Natural killer cell treated with Interleukin-12 subunit alpha and Interleukin-12 subunit beta and Interleukin-15 and Interleukin-18, amount 100 ng/mL, for 72 hours (primary cell): ENCODE results near the gene ADGRD2. TPM values are rescaled to one million over a fixed set of nuclear protein-coding genes. Genes with fewer than 3 reads are reported as not detected.

Source experiments
- ATAC-seq, 2 donors: fragments of 150-1000 bp; cut with Tn5 transposase in 1 of 2; sonication (Bioruptor Pico), chemical (Tn5 transposase) in 1 of 2; 2 replicates each; pipeline ENCODE4 v1.10.0; 2021
- DNase-seq: peaks from one replicate; pipeline ENCODE4 v3.0.0; 2022; ENCODE audit warnings: low spot score
- H3K27ac Mint-ChIP-seq, 2 donors: 1 replicate in 1 of 2; 2 replicates in 1 of 2; pipeline ENCODE4 v1.8.0; 2022; ENCODE audit warnings: mixed read lengths in 2 of 2, mild to moderate bottlenecking in 1 of 2, moderate library complexity in 1 of 2
- H3K27me3 Mint-ChIP-seq, 2 donors: 1 replicate in 1 of 2; 2 replicates in 1 of 2; pipeline ENCODE4 v1.8.0; 2022; ENCODE audit warnings: mixed read lengths in 2 of 2
- H3K36me3 Mint-ChIP-seq: one replicate; pipeline ENCODE4 v1.8.0; 2022; ENCODE audit warnings: mixed read lengths
- H3K4me1 Mint-ChIP-seq, 2 donors: 1 replicate in 1 of 2; 2 replicates in 1 of 2; pipeline ENCODE4 v1.8.0; 2022; ENCODE audit warnings: low read depth in 2 of 2, mixed read lengths in 2 of 2, mild to moderate bottlenecking in 1 of 2
- H3K4me3 Mint-ChIP-seq: one replicate; pipeline ENCODE4 v1.8.0; 2022; ENCODE audit warnings: mixed read lengths
- H3K9me3 Mint-ChIP-seq: 2 replicates; pipeline ENCODE4 v1.8.0; 2022; ENCODE audit warnings: mixed read lengths
- total RNA-seq, 2 donors: library from RNA; stranded (reverse); gene quantifications; one replicate each; pipeline ENCODE4 v1.2.3, GENCODE V29; 2022

Gene ADGRD2
- total RNA-seq, 2 donors from 2014 or later: not detected

- DNase-seq (no peak), ATAC-seq (no peak)
- Mint-ChIP-seq H3K9me3 (no peaks in the 10 kb centered on the region), H3K4me3 (no peak overlapping the region), H3K27ac (no peak overlapping the region), H3K36me3 (no peaks in the 10 kb centered on the region), H3K4me1 (no peaks in the 10 kb centered on the region), H3K27me3 (peaks cover 17 to 19% of the 10 kb centered on the region in 2 donors)
Observed at GRCh38 chr9:124442379-124442778, 7.9 kb upstream of the ADGRD2 start.

GRCh38 chr9:124442826-124443225, 7.4 kb upstream of the ADGRD2 start:
- Mint-ChIP-seq H3K4me1 (no peaks in the 10 kb centered on the region), H3K36me3 (no peaks in the 10 kb centered on the region), H3K9me3 (no peaks in the 10 kb centered on the region), H3K27me3 (peaks cover 17 to 19% of the 10 kb centered on the region in 2 donors), H3K4me3 (no peak overlapping the region), H3K27ac (no peak overlapping the region)
- no peak for ATAC-seq
- DNase-seq: no peak

GRCh38 chr9:124443625-124444024, 6.6 kb upstream of the ADGRD2 start:
- Mint-ChIP-seq H3K27me3 (peaks cover 19 to 22% of the 10 kb centered on the region in 2 donors), H3K4me3 (no peak overlapping the region), H3K27ac (no peak overlapping the region), H3K4me1 (no peaks in the 10 kb centered on the region), H3K36me3 (no peaks in the 10 kb centered on the region), H3K9me3 (no peaks in the 10 kb centered on the region)
- ATAC-seq (no peak), DNase-seq (no peak)

- no peaks in the 10 kb centered on the region for H3K9me3 Mint-ChIP-seq
- peaks cover 19 to 23% of the 10 kb centered on the region in 2 donors for H3K27me3 Mint-ChIP-seq
- ATAC-seq: no peak
- DNase-seq: no peak
- H3K4me3 Mint-ChIP-seq: no peak overlapping the region
- H3K27ac Mint-ChIP-seq: no peak overlapping the region
- no peaks in the 10 kb centered on the region for H3K36me3 Mint-ChIP-seq
- H3K4me1 Mint-ChIP-seq: no peaks in the 10 kb centered on the region
Observed at GRCh38 chr9:124444166-124444565, 6.1 kb upstream of the ADGRD2 start.

- Mint-ChIP-seq H3K4me1 (no peaks in the 10 kb centered on the region), H3K27ac (no peak overlapping the region), H3K36me3 (no peaks in the 10 kb centered on the region), H3K4me3 (no peak overlapping the region), H3K27me3 (peaks cover 0 to 15% of the 10 kb centered on the region in 2 donors), H3K9me3 (no peaks in the 10 kb centered on the region)
- DNase-seq (no peak), ATAC-seq (no peak)
Observed at GRCh38 chr9:124447297-124447661, 3.0 kb upstream of the ADGRD2 start.

- Mint-ChIP-seq H3K4me1 (no peaks in the 10 kb centered on the region), H3K9me3 (no peaks in the 10 kb centered on the region), H3K27me3 (peaks cover 0 to 15% of the 10 kb centered on the region in 2 donors), H3K36me3 (no peaks in the 10 kb centered on the region), H3K4me3 (no peak overlapping the region), H3K27ac (no peak overlapping the region)
- ATAC-seq: no peak
- DNase-seq: no peak
Observed at GRCh38 chr9:124448019-124448418, 2.2 kb upstream of the ADGRD2 start.

GRCh38 chr9:124449381-124450151, 685 bp upstream of the ADGRD2 start:
- H3K27me3 Mint-ChIP-seq: peaks cover 0 to 12% of the 10 kb centered on the region in 2 donors
- ATAC-seq: no peak
- no peak overlapping the region for H3K4me3 Mint-ChIP-seq
- H3K4me1 Mint-ChIP-seq: no peaks in the 10 kb centered on the region
- H3K9me3 Mint-ChIP-seq: no peaks in the 10 kb centered on the region
- no peaks in the 10 kb centered on the region for H3K36me3 Mint-ChIP-seq
- no peak overlapping the region for H3K27ac Mint-ChIP-seq
- DNase-seq: no peak

GRCh38 chr9:124450931-124451661, 845 bp downstream of the ADGRD2 start:
- no peak overlapping the region for H3K27ac Mint-ChIP-seq
- no peak for ATAC-seq
- no peaks in the 10 kb centered on the region for H3K9me3 Mint-ChIP-seq
- no peaks in the 10 kb centered on the region for H3K4me1 Mint-ChIP-seq
- H3K27me3 Mint-ChIP-seq: peaks cover 0 to 15% of the 10 kb centered on the region in 2 donors
- no peak for DNase-seq
- no peak overlapping the region for H3K4me3 Mint-ChIP-seq
- no peaks in the 10 kb centered on the region for H3K36me3 Mint-ChIP-seq

GRCh38 chr9:124452326-124452725, 2.1 kb downstream of the ADGRD2 start:
- H3K9me3 Mint-ChIP-seq: no peaks in the 10 kb centered on the region
- no peaks in the 10 kb centered on the region for H3K36me3 Mint-ChIP-seq
- no peaks in the 10 kb centered on the region for H3K4me1 Mint-ChIP-seq
- H3K27ac Mint-ChIP-seq: no peak overlapping the region
- DNase-seq (no peak), ATAC-seq (no peak)
- no peak overlapping the region for H3K4me3 Mint-ChIP-seq
- peaks cover 0 to 15% of the 10 kb centered on the region in 2 donors for H3K27me3 Mint-ChIP-seq

- no peaks in the 10 kb centered on the region for H3K36me3 Mint-ChIP-seq
- no peaks in the 10 kb centered on the region for H3K9me3 Mint-ChIP-seq
- H3K4me3 Mint-ChIP-seq: no peak overlapping the region
- H3K27ac Mint-ChIP-seq: no peak overlapping the region
- H3K4me1 Mint-ChIP-seq: no peaks in the 10 kb centered on the region
- ATAC-seq (no peak), DNase-seq (peak; percentile 44)
- peaks cover 0 to 15% of the 10 kb centered on the region in 2 donors for H3K27me3 Mint-ChIP-seq
Observed at GRCh38 chr9:124452841-124453585, 2.8 kb downstream of the ADGRD2 start.

- no peak overlapping the region for H3K27ac Mint-ChIP-seq
- H3K9me3 Mint-ChIP-seq: no peaks in the 10 kb centered on the region
- ATAC-seq (no peak), DNase-seq (no peak)
- peaks cover 0 to 9% of the 10 kb centered on the region in 2 donors for H3K27me3 Mint-ChIP-seq
- no peaks in the 10 kb centered on the region for H3K36me3 Mint-ChIP-seq
- H3K4me1 Mint-ChIP-seq: no peaks in the 10 kb centered on the region
- H3K4me3 Mint-ChIP-seq: no peak overlapping the region
Observed at GRCh38 chr9:124453586-124454191, 3.4 kb downstream of the ADGRD2 start.

GRCh38 chr9:124454296-124454695, 4.0 kb downstream of the ADGRD2 start:
- no peak for DNase-seq

GRCh38 chr9:124454791-124455443, 4.7 kb downstream of the ADGRD2 start:
- Mint-ChIP-seq H3K9me3 (no peaks in the 10 kb centered on the region), H3K4me1 (no peaks in the 10 kb centered on the region), H3K27me3 (peaks cover 0 to 6% of the 10 kb centered on the region in 2 donors), H3K27ac (no peak overlapping the region), H3K4me3 (no peak overlapping the region), H3K36me3 (no peaks in the 10 kb centered on the region)
- DNase-seq (no peak), ATAC-seq (no peak)

More at GRCh38 chr9:124454296-124454695, 4.0 kb downstream of the ADGRD2 start:
- Mint-ChIP-seq H3K27me3 (peaks cover 0 to 9% of the 10 kb centered on the region in 2 donors), H3K4me1 (no peaks in the 10 kb centered on the region), H3K9me3 (no peaks in the 10 kb centered on the region), H3K4me3 (no peak overlapping the region), H3K36me3 (no peaks in the 10 kb centered on the region), H3K27ac (no peak overlapping the region)
- ATAC-seq: no peak
